ENCODE measurements around the gene GSN.

GRCh38 chr9:121317737-121318630, 50.0 kb downstream of the GSN start:
- no peak for TF ChIP-seq POLR2A (IDR thresholded peaks at IDR 0.05; ENCODE audit: control extremely low read depth in 1 of 2, low read depth in 2 of 2, low read length in 2 of 2)
- TF ChIP-seq, protein P1, sequence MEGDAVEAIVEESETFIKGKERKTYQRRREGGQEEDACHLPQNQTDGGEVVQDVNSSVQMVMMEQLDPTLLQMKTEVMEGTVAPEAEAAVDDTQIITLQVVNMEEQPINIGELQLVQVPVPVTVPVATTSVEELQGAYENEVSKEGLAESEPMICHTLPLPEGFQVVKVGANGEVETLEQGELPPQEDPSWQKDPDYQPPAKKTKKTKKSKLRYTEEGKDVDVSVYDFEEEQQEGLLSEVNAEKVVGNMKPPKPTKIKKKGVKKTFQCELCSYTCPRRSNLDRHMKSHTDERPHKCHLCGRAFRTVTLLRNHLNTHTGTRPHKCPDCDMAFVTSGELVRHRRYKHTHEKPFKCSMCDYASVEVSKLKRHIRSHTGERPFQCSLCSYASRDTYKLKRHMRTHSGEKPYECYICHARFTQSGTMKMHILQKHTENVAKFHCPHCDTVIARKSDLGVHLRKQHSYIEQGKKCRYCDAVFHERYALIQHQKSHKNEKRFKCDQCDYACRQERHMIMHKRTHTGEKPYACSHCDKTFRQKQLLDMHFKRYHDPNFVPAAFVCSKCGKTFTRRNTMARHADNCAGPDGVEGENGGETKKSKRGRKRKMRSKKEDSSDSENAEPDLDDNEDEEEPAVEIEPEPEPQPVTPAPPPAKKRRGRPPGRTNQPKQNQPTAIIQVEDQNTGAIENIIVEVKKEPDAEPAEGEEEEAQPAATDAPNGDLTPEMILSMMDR (IDR thresholded peaks at IDR 0.05; ENCODE audit: control extremely low read depth in 1 of 3, insufficient read depth in 1 of 3, low read depth in 1 of 3, low read length in 3 of 3) = no peak
- TF ChIP-seq YY1 (IDR thresholded peaks at IDR 0.05; ENCODE audit: low read depth, low read length) = no peak
- TF ChIP-seq ZNF274 (IDR thresholded peaks at IDR 0.05; ENCODE audit: borderline replicate concordance, extremely low read depth, low read length) = no peak
- TF ChIP-seq SIRT6 (IDR thresholded peaks at IDR 0.05; ENCODE audit: low read length) = no peak
- no peak for TF ChIP-seq GABPA (IDR thresholded peaks at IDR 0.05; ENCODE audit: borderline replicate concordance, insufficient read depth, low read length)
- no peak for TF ChIP-seq POLR2AphosphoS5 (IDR thresholded peaks at IDR 0.05; ENCODE audit: low read depth, low read length)

All from H1 (cell line).